Measurements from ENCODE around the gene ELL. TPM values are rescaled to one million over a fixed set of nuclear protein-coding genes. Genes with fewer than 3 reads are reported as not detected.

ELL gene
- total and polyA plus RNA-seq, 9 of the 15 experiments (the other 6 are each of a cell fraction or from before 2014, with no cell fraction given) = 0.24 to 22.5 (median 4.1) TPM

DNA sequence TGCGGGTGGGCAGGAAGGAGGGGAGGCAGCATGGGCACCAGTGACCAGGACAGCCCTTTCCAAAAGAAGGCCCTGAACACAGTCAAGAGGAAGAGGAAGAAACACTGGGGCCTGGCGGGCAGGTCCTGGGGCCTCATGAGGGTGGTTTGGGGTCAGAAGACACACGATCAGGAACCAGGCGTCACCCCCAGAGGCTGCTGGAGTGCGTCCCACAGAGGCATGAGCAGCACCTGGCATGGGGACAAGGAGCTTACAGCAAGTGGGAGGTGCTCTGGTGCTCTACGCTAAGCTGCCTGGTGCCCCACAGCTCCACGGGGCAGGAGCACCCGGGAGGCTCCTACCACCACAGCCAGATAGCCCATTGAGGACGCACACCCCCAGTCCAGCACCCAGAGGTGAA, 20.0 kb downstream of the ELL start:
- ChIA-PET POLR2A (interaction anchor here (0.9 to 1.8 kb wide), 2 partner anchors 14 to 19 kb away, joined by 3 to 9 read pairs; no protein-coding TSS in a partner anchor), CTCF (ENCODE audit: low intra/inter-chr PET ratio) (no interaction called here)
- Histone ChIP-seq H3K9me1 (ENCODE audit: control insufficient read depth, insufficient read depth, low read length) (peaks cover 15% of the 10 kb centered on the region), H3K36me3 (ENCODE audit: control insufficient read depth, insufficient read depth, low read length) (peaks cover 10% of the 10 kb centered on the region; the same call in 2 of the 3 replicates), H3K79me2 (ENCODE audit: control insufficient read depth, insufficient read depth, low read length) (peaks cover 96% of the 10 kb centered on the region), H3K9me3 (replicated peaks; ENCODE audit: control insufficient read depth, insufficient read depth, low read depth, low read length) (no peaks in the 10 kb centered on the region), H3K27me3 (ENCODE audit: control insufficient read depth in 2 of 2, insufficient read depth in 2 of 2, low read length in 2 of 2) (no peaks in the 10 kb centered on the region), H3K4me3 (no peak overlapping the region), H3K4me2 (ENCODE audit: insufficient read depth, low read length) (no peak overlapping the region), H3K4me1 (replicated peaks in 1 of 2; ENCODE audit: control insufficient read depth in 2 of 2, insufficient read depth in 2 of 2, low read length in 2 of 2) (peaks cover 12 to 53% of the 10 kb centered on the region in 2 experiments), H4K20me1 (replicated peaks; ENCODE audit: control insufficient read depth, insufficient read depth, low read length) (peaks cover 89% of the 10 kb centered on the region), H2AFZ (ENCODE audit: low read depth, low read length) (no peak overlapping the region), H3K9ac (ENCODE audit: insufficient read depth in 1 of 2, low read depth in 2 of 2, low read length in 2 of 2) (peak overlapping the region in 1 of 2 experiments; percentile 68; a peak in 2 of 4 replicates), H3K27ac (ENCODE audit: extremely low read depth, low read depth, low read length) (no peak overlapping the region)
- 84% methylated on average over 6 of the region's 9 CpGs for WGBS (ENCODE audit: insufficient coverage, low coverage, missing lambda C conversion rate)
- intact Hi-C loops (cut with micrococcal nuclease) (no loop called here), in situ Hi-C loops (cut with MboI) (no loop called here)
- TF ChIP-seq ELF1 (tag; IDR thresholded peaks at IDR 0.05) (no peak), PYGO2 (tag; IDR thresholded peaks at IDR 0.05) (no peak), HDGF (IDR thresholded peaks at IDR 0.05) (no peak), PPARD (CRISPR knock-in tag; IDR thresholded peaks at IDR 0.05) (no peak), ZBTB8A (IDR thresholded peaks at IDR 0.05; ENCODE audit: partially characterized antibody) (no peak), POLR3A (IDR thresholded peaks at IDR 0.05; ENCODE audit: borderline replicate concordance, extremely low read depth, insufficient read depth, insufficient read length) (no peak), HNRNPLL (IDR thresholded peaks at IDR 0.05; ENCODE audit: low read depth, low read length, poor library complexity, severe bottlenecking) (no peak), EHMT2 (IDR thresholded peaks at IDR 0.05) (no peak), GABPB1 (CRISPR knock-in tag; IDR thresholded peaks at IDR 0.05) (no peak), PRPF4 (IDR thresholded peaks at IDR 0.05; ENCODE audit: insufficient read depth, low read depth, low read length, poor library complexity, severe bottlenecking) (no peak)
- TF ChIP-seq, protein P1, sequence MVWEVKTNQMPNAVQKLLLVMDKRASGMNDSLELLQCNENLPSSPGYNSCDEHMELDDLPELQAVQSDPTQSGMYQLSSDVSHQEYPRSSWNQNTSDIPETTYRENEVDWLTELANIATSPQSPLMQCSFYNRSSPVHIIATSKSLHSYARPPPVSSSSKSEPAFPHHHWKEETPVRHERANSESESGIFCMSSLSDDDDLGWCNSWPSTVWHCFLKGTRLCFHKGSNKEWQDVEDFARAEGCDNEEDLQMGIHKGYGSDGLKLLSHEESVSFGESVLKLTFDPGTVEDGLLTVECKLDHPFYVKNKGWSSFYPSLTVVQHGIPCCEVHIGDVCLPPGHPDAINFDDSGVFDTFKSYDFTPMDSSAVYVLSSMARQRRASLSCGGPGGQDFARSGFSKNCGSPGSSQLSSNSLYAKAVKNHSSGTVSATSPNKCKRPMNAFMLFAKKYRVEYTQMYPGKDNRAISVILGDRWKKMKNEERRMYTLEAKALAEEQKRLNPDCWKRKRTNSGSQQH (CRISPR knock-in tag; IDR thresholded peaks at IDR 0.05) = no peak
- TF ChIP-seq, protein P2, sequence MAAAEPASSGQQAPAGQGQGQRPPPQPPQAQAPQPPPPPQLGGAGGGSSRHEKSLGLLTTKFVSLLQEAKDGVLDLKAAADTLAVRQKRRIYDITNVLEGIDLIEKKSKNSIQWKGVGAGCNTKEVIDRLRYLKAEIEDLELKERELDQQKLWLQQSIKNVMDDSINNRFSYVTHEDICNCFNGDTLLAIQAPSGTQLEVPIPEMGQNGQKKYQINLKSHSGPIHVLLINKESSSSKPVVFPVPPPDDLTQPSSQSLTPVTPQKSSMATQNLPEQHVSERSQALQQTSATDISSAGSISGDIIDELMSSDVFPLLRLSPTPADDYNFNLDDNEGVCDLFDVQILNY (CRISPR knock-in tag; IDR thresholded peaks at IDR 0.05) = no peak
- TF ChIP-seq, protein P3, sequence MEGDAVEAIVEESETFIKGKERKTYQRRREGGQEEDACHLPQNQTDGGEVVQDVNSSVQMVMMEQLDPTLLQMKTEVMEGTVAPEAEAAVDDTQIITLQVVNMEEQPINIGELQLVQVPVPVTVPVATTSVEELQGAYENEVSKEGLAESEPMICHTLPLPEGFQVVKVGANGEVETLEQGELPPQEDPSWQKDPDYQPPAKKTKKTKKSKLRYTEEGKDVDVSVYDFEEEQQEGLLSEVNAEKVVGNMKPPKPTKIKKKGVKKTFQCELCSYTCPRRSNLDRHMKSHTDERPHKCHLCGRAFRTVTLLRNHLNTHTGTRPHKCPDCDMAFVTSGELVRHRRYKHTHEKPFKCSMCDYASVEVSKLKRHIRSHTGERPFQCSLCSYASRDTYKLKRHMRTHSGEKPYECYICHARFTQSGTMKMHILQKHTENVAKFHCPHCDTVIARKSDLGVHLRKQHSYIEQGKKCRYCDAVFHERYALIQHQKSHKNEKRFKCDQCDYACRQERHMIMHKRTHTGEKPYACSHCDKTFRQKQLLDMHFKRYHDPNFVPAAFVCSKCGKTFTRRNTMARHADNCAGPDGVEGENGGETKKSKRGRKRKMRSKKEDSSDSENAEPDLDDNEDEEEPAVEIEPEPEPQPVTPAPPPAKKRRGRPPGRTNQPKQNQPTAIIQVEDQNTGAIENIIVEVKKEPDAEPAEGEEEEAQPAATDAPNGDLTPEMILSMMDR (IDR thresholded peaks at IDR 0.05 in 2 of 3, conservative IDR thresholded peaks at IDR 0.05 in 1 of 3; ENCODE audit: insufficient read depth in 2 of 3, low read depth in 1 of 3, low read length in 3 of 3) = no peak
- TF ChIP-seq, protein P4, sequence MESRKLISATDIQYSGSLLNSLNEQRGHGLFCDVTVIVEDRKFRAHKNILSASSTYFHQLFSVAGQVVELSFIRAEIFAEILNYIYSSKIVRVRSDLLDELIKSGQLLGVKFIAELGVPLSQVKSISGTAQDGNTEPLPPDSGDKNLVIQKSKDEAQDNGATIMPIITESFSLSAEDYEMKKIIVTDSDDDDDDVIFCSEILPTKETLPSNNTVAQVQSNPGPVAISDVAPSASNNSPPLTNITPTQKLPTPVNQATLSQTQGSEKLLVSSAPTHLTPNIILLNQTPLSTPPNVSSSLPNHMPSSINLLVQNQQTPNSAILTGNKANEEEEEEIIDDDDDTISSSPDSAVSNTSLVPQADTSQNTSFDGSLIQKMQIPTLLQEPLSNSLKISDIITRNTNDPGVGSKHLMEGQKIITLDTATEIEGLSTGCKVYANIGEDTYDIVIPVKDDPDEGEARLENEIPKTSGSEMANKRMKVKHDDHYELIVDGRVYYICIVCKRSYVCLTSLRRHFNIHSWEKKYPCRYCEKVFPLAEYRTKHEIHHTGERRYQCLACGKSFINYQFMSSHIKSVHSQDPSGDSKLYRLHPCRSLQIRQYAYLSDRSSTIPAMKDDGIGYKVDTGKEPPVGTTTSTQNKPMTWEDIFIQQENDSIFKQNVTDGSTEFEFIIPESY (CRISPR knock-in tag; IDR thresholded peaks at IDR 0.05) = no peak
- FAIRE-seq (no peak), DNase-seq (ENCODE audit: extremely low read depth in 1 of 4, low spot score in 3 of 4) (no peak), ATAC-seq (no peak)
- BruUV-seq (replicated peaks) = no TSS peak
